Globus pallidus (tissue), 1 donor: ENCODE results near the gene FABP6.

Source experiments
- DNase-seq: peaks from one replicate; pipeline ENCODE4 v3.0.0-alpha.2; 2015; ENCODE audit warnings: low spot score

The FABP6 gene

GRCh38 chr5:160262151-160263074, 33.1 kb downstream of the FABP6 start:
- no peak for DNase-seq

DNA sequence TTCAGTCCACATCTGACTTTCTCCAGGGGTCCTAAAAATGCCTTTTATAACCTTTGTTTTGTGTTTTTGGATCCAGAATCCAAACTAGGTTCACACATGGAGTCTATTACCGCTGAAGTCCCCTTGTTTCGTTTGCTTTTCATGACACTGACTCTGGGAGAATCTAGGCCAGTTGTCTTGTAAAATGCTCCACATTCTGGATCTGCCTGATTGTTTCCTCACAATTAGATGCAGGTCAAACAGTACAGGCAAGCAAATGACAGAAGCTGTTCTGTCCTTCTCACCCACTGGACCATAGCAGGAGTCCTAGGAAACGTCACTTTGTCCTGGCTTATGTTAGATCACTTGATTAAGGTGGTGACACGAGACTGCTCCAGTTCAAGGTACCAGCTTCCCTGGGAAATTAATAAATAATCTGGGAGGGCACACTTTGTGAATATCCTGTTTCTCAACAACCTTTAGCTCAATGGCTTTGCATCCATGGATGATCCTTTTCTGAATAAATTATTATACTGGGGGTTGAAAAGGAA, 34.1 kb downstream of the FABP6 start:
- DNase-seq, result no peak

DNA sequence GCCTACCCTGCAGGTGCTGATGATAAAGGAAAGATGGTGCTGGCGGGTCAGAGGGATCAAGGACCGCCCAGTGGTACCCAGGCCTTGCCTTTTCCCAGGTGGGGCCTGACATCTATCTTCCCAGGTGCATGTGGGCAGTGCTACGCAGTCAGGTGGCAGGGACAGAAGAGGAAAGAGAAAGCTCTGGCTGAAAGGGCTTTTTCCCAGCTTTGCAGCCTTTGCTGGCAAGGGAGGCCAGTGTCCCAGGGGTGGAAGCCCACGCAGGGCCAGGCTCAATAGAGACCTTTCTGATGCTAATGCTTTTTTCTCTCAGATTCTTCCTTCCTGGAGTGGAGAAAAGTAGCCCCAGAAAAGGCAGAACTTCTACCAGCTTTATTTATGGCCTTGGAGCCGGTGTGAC, 36.7 kb downstream of the FABP6 start:
- no peak for DNase-seq

DNA sequence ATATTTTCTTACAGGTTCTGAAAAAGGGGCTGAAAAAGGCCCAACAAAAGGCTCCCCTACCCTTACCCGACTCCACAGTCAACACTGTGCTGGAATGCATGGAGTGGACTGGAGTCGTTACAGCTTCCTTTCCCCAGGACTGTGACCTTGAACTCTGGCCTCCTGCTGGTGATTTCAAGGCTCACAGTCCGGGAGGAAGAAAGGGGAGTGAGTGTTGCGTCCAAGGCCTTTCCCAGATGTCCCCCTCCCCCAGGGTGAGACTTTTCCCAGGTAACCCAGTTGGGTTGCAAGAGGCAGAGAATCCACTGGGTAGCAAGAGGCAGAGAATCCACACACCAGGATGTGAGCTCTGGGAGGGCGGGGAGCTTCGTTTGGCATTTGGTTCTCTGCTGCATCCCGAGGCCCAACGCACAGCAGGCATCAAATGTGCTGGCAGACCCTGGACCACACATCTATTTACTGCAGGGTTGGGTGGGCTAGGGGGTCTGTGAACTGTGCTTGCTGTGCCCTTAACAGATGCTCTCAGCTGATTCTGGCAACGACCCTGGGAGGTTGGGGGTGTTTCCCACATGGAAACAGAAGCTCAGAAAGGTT, 37.5 kb downstream of the FABP6 start:
- DNase-seq, result no peak

DNA sequence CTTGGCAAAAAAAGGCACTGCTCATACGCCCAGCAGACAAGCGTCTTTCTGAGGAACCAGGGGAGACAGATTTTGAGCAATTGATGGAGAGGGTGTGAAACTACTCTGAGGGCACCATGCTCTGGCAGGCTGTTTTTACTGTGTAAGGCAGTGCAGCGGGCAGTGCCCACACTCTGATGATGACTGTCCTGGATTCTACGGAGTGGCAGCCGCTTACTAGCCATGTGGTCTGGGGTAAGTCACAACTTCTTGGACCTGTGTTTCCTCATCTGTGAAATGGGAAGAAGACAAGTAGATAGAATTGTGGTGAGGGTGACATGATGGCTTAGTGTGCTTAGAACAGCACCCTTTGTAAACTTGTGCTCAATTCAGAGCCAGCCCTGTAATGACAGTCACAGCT, 38.8 kb downstream of the FABP6 start:
- no peak for DNase-seq

GRCh38 chr5:160269017-160269416, 39.7 kb downstream of the FABP6 start:
- DNase-seq, result peak; percentile 74

- DNase-seq, result no peak
These were observed 41.4 kb downstream of the FABP6 start for GRCh38 chr5:160270704-160271103.

- DNase-seq, result no peak
These were observed 42.1 kb downstream of the FABP6 start for GRCh38 chr5:160271396-160271795.

GRCh38 chr5:160271836-160272235, 42.5 kb downstream of the FABP6 start:
- DNase-seq, result no peak

DNA sequence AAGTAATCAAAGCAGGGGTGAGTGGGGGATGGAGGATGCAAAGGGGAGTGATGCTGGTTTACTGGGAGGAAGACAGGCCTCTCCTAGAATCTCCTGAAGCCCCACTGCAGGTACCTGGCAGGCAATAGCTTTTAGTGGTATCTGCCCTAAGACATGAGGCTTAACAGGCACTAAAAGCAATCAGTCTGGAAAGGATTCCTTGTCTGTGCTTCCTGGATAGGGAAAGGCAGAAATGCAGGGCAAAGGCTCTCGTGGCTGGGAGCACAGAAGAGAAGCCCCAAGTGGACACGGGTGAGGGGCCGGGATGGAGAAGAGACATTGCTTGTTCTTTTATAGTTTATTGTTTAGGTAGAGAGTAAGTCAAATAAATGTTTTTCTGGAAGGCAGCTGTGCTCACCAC, 43.0 kb downstream of the FABP6 start:
- DNase-seq, result no peak

- DNase-seq, result no peak
These were observed 43.6 kb downstream of the FABP6 start for GRCh38 chr5:160272889-160273288.

DNA sequence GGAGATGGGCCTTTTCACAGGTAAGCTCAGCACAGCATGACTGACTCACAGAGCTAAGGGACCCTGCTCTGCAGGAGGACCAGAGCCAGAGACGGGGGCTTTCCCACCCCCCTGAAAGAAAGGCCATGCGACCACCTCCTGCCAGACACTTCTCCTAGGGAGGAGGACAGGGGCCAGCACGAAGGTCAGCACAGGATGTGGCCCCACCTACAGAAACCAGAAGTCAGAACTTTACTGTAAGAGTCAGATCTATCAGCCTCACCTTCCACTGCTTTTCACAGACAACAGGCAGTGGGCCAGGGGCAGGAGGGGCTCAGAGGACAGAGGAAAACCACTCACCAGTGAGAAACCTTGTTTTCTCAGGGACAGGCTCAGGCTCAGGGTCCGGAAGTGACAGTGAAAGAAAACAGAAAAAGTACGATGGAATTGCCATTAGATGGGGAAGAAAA, 45.2 kb downstream of the FABP6 start:
- no peak for DNase-seq

DNA sequence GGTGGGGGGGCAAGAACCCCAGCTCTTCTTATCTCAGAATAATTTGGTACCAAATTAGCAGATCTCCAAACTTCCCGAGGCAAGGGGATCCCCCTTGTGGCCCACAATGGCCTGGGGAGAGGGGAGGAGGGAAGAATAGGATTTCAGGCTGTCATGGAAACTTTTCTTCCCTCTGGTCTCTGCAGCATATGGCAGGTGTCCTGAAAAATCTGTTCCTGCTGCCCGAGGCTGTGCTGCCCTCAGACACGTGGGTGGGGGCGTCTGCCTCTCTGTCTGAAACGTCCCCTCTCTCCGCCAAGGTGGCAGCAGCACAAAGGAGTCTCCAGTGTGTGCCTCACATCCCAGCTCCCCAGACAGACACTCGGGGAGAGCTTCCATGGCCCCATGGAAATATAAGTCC, 49.0 kb downstream of the FABP6 start:
- no peak for DNase-seq

- no peak for DNase-seq
These were observed 51.2 kb downstream of the FABP6 start for GRCh38 chr5:160280384-160281095.

GRCh38 chr5:160281275-160281674, 52.0 kb downstream of the FABP6 start:
- no peak for DNase-seq

GRCh38 chr5:160284291-160284873, 55.1 kb downstream of the FABP6 start:
- no peak for DNase-seq

GRCh38 chr5:160285316-160285715, 56.0 kb downstream of the FABP6 start:
- no peak for DNase-seq

DNA sequence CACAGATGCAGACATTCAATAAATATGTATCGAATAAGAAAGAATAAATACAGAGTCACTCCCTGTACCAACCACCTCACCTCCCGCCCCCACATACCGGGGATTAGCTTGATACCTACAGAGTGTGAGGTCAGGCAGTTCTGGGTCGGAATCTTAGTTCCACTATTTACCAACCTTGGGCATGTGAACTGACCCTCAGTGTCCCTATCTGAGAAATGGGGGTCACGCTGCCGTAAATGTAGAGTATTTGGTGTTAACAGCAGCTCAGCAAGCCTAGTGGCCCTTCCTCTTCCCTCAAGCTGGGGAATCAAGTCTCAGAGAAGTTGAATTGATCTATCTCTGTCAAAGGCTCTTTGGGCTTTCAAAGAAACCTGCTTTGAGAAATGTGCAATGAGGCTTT, 57.6 kb downstream of the FABP6 start:
- no peak for DNase-seq

- peak; percentile 15 for DNase-seq
These were observed 58.2 kb downstream of the FABP6 start for GRCh38 chr5:160287378-160288051.
